Panc1 (cell line): ENCODE data around the gene B3GAT3.

Source experiments
- CTCF ChIP-seq: fragments of 450-650 bp; IDR thresholded peaks from 2 replicates; pipeline ENCODE4 v1.5.1; 2017; ENCODE audit warnings: mild to moderate bottlenecking
- POLR2AphosphoS5 ChIP-seq: IDR thresholded peaks from 2 replicates; pipeline ENCODE4 v1.6.1; 2012; ENCODE audit warnings: mild to moderate bottlenecking, low read depth, low read length, moderate library complexity
- REST ChIP-seq, 2 experiments: IDR thresholded peaks; 2 replicates each; pipeline ENCODE4 v1.6.1; 2011 to 2012; ENCODE audit warnings: low read depth in 2 of 2, control low read depth in 1 of 2, low read length in 1 of 2, mild to moderate bottlenecking in 1 of 2, moderate library complexity in 1 of 2; ENCODE audit not compliant: insufficient read depth in 1 of 2
- SIN3A ChIP-seq: IDR thresholded peaks from 2 replicates; pipeline ENCODE4 v1.6.1; 2012; ENCODE audit warnings: low read depth, mild to moderate bottlenecking, low read length, moderate library complexity, borderline replicate concordance; ENCODE audit not compliant: insufficient read depth

- TF ChIP-seq POLR2AphosphoS5 (no peak), CTCF (no peak), SIN3A (no peak), REST (IDR thresholded peaks at IDR 0.05; ENCODE audit: insufficient read depth in 1 of 2, low read depth in 2 of 2, low read length in 1 of 2) (no peak)
These were observed 43.2 kb downstream of the B3GAT3 start for GRCh38 chr11:62578541-62578940.
